Measurements from ENCODE around the gene PKDREJ.

The PKDREJ gene

GRCh38 chr22:46234969-46235368 lies 28.2 kb downstream of the PKDREJ start:
- no peak for DNase-seq

DNA sequence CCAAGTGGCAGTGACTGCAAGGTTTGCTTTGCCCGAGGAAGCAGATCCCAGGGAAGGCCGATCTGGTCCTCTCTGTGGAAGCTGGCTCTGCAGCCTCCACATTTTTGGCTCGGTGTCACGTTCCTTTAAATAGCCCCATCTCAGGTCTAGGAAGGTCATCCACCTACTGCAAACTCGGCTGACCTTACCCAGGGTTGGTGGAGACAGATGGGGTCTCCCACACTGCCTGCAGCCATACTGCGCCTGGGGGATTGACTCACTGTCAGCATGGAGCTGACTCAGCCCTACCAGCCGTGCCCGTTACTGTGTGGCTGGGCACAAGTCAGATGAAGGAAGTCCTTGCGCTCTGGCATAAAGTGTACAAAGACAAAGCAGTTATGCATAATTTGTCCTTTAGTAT lies 29.9 kb downstream of the PKDREJ start:
- DNase-seq: no peak

- no peak for DNase-seq
Measured at GRCh38 chr22:46230262-46230901, 32.8 kb downstream of the PKDREJ start.

DNA sequence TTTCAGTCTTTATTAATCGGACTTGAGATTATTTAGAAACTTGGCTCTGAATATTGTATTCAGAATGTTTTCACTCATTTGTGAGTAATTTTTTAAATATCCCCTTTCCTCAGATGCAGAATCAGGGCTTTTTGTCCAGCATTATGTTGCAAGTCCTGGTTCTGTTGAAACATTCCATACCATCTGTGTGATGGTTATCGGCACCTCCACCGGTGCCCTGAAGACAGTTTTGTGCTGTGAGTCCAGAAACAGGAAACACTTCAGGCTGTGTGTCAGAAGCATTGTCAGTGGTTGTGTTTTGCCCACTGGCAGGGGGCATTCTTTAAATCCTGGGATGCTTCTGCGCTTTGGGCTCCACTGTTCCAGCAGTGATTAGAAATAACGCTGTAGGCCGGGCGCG lies 33.4 kb downstream of the PKDREJ start:
- no peak for DNase-seq

DNA sequence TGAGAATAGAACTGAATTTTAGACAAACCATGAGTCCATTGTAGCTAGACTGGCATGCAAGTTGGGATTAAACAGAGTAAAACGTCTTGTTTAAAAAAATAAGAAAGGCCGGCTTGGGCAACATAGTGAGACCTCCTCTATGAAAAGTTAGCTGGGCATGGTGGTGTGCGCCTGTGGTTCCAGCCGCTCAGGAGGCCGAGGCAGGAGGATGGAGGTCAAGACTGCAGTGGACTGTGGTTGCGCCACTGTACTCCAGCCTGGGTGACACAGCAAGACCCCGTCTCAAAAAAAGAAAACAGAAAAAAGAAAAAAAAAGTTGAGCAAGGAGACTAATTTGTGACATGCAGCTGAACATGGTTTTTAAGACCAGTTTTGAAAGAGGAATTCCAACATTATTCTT lies 36.6 kb downstream of the PKDREJ start:
- DNase-seq: no peak

GRCh38 chr22:46225631-46226030 lies 37.5 kb downstream of the PKDREJ start:
- DNase-seq: no peak

GRCh38 chr22:46224898-46225290 lies 38.2 kb downstream of the PKDREJ start:
- DNase-seq: no peak

DNA sequence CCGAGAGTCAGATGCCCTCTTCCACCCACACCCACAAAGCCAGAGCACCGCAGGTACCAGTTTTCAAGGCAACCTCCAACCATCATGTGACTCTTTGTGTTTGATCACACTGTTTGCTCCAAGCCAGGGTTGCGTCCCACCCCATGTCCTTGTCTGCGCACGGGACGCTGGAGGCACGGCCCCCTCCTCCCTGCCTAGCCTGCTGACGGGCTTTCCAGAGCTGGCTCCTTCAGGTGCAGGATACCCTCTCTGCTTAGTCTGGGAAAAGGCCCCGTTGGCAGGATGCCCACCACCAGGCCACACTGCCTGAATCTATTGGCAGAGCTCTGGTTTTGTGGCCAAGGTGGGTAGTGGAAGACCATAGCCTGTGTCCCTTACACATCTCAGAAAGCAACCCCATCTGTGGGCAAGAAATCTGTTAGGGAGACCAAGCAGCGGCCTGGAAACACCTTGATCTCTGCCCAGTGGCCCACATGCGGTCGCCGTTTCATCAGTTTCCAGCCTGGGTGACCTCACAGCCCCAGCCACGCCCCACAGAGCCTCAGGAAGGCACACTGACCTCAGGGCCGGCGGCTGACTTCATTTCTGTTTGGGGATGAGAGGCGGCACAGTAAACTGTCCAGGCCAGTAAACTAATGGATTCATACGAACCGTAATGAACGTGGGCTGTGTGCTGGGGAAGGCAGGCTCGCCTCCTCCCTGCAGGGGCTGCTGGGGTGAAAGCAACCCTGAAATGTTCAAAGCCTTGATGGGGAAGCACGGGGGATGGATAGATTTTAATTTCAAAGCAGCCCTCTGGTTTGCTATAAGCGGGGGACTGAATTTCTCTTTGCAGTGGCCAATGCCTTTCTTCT lies 38.9 kb downstream of the PKDREJ start:
- no peak for DNase-seq

DNA sequence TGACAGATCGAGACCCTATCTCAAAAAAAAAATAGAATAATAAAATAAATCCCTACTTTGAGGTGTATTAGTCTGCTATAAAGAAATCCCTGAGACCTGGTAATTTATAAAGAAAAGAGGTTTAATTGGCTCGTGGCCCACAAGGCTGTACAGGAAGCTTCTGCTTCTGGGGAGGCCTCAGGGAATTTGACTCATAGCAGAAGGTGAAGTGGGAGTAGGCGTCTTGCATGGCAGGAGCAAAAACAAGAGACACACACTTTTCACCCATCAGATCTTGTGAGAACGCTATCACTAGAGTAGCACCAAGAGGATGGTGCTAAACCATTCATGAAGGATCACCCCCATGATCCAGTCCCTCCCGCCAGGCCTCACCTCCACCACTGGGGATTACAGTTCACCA lies 42.2 kb downstream of the PKDREJ start:
- no peak for DNase-seq

DNA sequence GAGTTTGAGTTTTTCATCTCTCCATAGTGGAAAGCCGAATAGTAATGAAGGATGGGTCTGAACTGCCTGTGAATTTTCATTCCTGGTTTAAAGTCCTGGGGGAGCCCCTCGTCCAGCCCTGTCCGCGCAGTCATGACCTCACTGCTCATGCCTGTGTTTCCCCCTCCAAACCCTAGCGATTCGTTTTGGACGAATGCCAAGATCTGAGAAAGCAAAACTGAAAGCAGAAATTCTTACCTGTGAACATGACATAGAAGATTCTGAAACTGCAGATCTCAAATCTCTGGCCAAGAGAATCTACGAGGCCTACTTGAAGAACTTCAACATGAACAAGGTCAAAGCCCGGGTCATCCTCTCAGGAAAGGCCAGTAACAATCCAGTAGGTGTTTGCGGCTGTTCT lies 43.5 kb downstream of the PKDREJ start:
- DNase-seq: no peak

GRCh38 chr22:46214616-46215015 lies 48.5 kb downstream of the PKDREJ start:
- no peak for DNase-seq

DNA sequence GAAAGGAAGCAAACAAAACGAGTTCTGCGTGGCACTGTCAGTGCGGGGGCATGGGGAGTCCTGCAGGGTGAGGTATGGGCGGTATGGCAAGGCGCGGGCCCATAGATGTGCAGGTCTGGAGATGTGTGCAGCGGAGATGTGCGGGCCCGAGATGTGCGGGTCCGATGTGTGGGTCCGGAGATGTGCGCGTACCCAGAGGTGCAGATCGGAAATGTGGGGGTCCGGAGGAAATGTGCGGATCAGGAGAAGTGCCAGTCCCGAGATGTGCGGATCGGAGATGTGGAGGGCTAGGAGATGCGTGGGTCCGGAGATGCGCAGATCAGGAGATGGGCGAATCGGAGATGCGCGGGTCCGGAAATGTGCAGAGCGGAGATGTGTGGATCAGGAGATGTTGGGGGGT lies 49.0 kb downstream of the PKDREJ start:
- no peak for DNase-seq

DNA sequence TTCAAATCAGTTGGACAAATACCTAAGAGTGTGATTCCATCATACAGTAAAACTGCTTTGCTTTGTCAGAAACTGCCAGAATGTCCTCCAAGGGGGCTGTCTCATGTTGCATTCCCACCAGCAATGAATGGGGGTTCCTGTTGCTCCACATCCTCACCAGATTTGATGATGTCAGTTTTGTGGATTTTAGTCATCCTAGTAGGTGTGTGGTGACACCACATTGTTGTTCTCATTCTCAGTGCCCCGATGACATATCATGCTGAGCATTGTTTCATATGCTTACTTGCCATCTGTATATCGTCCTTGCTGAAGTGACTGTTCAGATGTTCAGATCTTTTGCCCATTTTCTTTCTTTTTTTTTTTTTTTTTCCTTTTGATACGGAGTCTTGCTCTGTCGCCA lies 50.1 kb downstream of the PKDREJ start:
- no peak for DNase-seq

DNA sequence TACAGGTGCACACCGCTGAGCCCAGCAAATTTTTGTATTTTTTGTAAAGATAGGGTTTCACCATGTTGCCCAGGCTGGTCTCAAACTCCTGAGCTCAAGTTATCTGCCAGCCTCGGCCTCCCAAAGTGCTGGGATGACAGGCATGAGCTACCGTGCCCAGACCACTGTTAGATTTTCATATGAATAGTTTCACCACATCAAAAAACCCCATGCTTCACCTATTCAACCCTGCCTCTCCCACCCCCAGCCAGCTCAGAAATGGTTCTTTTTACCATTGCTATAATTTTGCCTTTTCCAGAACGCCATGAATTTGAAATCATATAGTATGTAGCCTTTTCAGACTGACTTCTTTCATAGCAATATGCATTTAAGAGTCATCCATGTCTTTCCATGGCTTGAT lies 50.9 kb downstream of the PKDREJ start:
- DNase-seq: no peak

- no peak for DNase-seq
Measured at GRCh38 chr22:46209262-46209661, 53.9 kb downstream of the PKDREJ start.
